ENCODE results near the gene TMEM121.

GRCh38 chr14:105477660-105478397 is 48.6 kb upstream of the TMEM121 start:
- no peak for TF ChIP-seq EZH2phosphoT487 (IDR thresholded peaks at IDR 0.05; ENCODE audit: borderline replicate concordance, low read depth)
- no peak for TF ChIP-seq CTCF (IDR thresholded peaks at IDR 0.05)
- TF ChIP-seq POLR2AphosphoS5 (IDR thresholded peaks at IDR 0.05; ENCODE audit: low read depth, low read length) = no peak
- no peak for TF ChIP-seq MXI1 (IDR thresholded peaks at IDR 0.05; ENCODE audit: low read depth, low read length)
- TF ChIP-seq USF2 (IDR thresholded peaks at IDR 0.05; ENCODE audit: borderline replicate concordance, low read depth, low read length) = no peak
- no peak for TF ChIP-seq REST (IDR thresholded peaks at IDR 0.05; ENCODE audit: low read depth, low read length)
- no peak for TF ChIP-seq GABPA (IDR thresholded peaks at IDR 0.05; ENCODE audit: low read depth)

All from SK-N-SH (cell line).